SK-N-SH treated with all-trans-retinoic acid at 6 μM for 48 hours (cell line): ENCODE measurements around the gene MKS1.

ENCODE experiments used
- ATAC-seq: fragments of 200-7000 bp; cut with Tn5 transposase; 3 replicates; pipeline ENCODE4 v1.9.1; 2020; ENCODE audit warnings: mild to moderate bottlenecking, moderate library complexity
- ARNTL ChIP-seq: fragments of 450-650 bp; formaldehyde crosslinking; IDR thresholded peaks from 2 replicates; pipeline ENCODE4 v1.5.0; 2020; ENCODE audit warnings: low read depth, mild to moderate bottlenecking, moderate library complexity, borderline replicate concordance
- BACH2 ChIP-seq: fragments of 250-450 bp; sonication (Bioruptor Pico); IDR thresholded peaks from 2 replicates; pipeline ENCODE4 v1.9.0; 2021; ENCODE audit warnings: mild to moderate bottlenecking, borderline replicate concordance
- CREB5 ChIP-seq: fragments of 250-450 bp; sonication (Bioruptor Pico); IDR thresholded peaks from 2 replicates; pipeline ENCODE4 v1.5.1; 2020; ENCODE audit warnings: low read depth, mild to moderate bottlenecking, moderate library complexity
- CSDC2 ChIP-seq: fragments of 250-450 bp; sonication (Bioruptor Pico); IDR thresholded peaks from 2 replicates; pipeline ENCODE4 v1.5.0; 2020; ENCODE audit warnings: mild to moderate bottlenecking, moderate library complexity
- CSRNP3 ChIP-seq: fragments of 250-450 bp; sonication (Bioruptor Pico); IDR thresholded peaks from 2 replicates; pipeline ENCODE4 v1.5.1; 2021; ENCODE audit warnings: mild to moderate bottlenecking, moderate library complexity
- ESRRG ChIP-seq: fragments of 250-450 bp; sonication (Bioruptor Pico); IDR thresholded peaks from 2 replicates; pipeline ENCODE4 v1.6.1; 2021; ENCODE audit warnings: mild to moderate bottlenecking
- GLIS3 ChIP-seq: fragments of 250-450 bp; sonication (Bioruptor Pico); IDR thresholded peaks from 2 replicates; pipeline ENCODE4 v1.5.0; 2020; ENCODE audit warnings: mild to moderate bottlenecking, moderate library complexity
- ISL1 ChIP-seq: fragments of 250-450 bp; sonication (Bioruptor Pico); IDR thresholded peaks from 2 replicates; pipeline ENCODE4 v2.1.2; 2022; ENCODE audit warnings: mild to moderate bottlenecking, moderate library complexity
- OSR1 ChIP-seq: fragments of 250-450 bp; sonication (Bioruptor Pico); IDR thresholded peaks from 2 replicates; pipeline ENCODE4 v1.8.0; 2022; ENCODE audit warnings: moderate library complexity, mild to moderate bottlenecking, inconsistent platforms
- PATZ1 ChIP-seq: fragments of 250-450 bp; sonication (Bioruptor Pico); IDR thresholded peaks from 2 replicates; pipeline ENCODE4 v1.8.0; 2020; ENCODE audit warnings: mild to moderate bottlenecking, moderate library complexity, borderline replicate concordance
- POU6F1 ChIP-seq: fragments of 250-450 bp; sonication (Bioruptor Pico); IDR thresholded peaks from 2 replicates; pipeline ENCODE4 v1.8.0; 2021; ENCODE audit warnings: low read depth, mild to moderate bottlenecking, moderate library complexity, borderline replicate concordance
- PPARA ChIP-seq: fragments of 250-450 bp; sonication (Bioruptor Pico); IDR thresholded peaks from 2 replicates; pipeline ENCODE4 v1.5.0; 2020; ENCODE audit warnings: mild to moderate bottlenecking, borderline replicate concordance
- RARB ChIP-seq: fragments of 250-450 bp; sonication (Bioruptor Pico); IDR thresholded peaks from 2 replicates; pipeline ENCODE4 v1.8.0; 2021; ENCODE audit warnings: mild to moderate bottlenecking, moderate library complexity
- SNAI2 ChIP-seq: fragments of 250-450 bp; sonication (Bioruptor Pico); IDR thresholded peaks from 2 replicates; pipeline ENCODE4 v1.5.0; 2020; ENCODE audit warnings: mild to moderate bottlenecking, moderate library complexity
- TCF4 ChIP-seq: fragments of 250-450 bp; sonication (Bioruptor Pico); IDR thresholded peaks from 2 replicates; pipeline ENCODE4 v1.8.0; 2021; ENCODE audit warnings: mild to moderate bottlenecking, moderate library complexity, borderline replicate concordance
- TOX ChIP-seq: fragments of 250-450 bp; sonication (Bioruptor Pico); IDR thresholded peaks from 2 replicates; pipeline ENCODE4 v1.8.0; 2021; ENCODE audit warnings: mild to moderate bottlenecking, moderate library complexity, borderline replicate concordance
- TSHZ2 ChIP-seq: fragments of 250-450 bp; sonication (Bioruptor Pico); IDR thresholded peaks from 2 replicates; pipeline ENCODE4 v1.5.0; 2020; ENCODE audit warnings: mild to moderate bottlenecking, moderate library complexity
- ZC3H10 ChIP-seq: fragments of 250-450 bp; sonication (Bioruptor Pico); IDR thresholded peaks from 2 replicates; pipeline ENCODE4 v1.5.1; 2021; ENCODE audit warnings: mild to moderate bottlenecking, moderate library complexity
- ZFP3 ChIP-seq: fragments of 250-450 bp; sonication (Bioruptor Pico); IDR thresholded peaks from 2 replicates; pipeline ENCODE4 v1.5.0; 2020; ENCODE audit warnings: mild to moderate bottlenecking, moderate library complexity
- ZFP30 ChIP-seq: fragments of 450-650 bp; formaldehyde crosslinking; IDR thresholded peaks from 2 replicates; pipeline ENCODE4 v1.5.0; 2022; ENCODE audit warnings: mild to moderate bottlenecking, moderate library complexity
- ZNF565 ChIP-seq: fragments of 450-650 bp; formaldehyde crosslinking; conservative IDR thresholded peaks from 2 replicates; pipeline ENCODE4 v1.5.0; 2020; ENCODE audit warnings: low read depth, mild to moderate bottlenecking, moderate library complexity
- ZNF70 ChIP-seq: fragments of 450-650 bp; formaldehyde crosslinking; IDR thresholded peaks from 2 replicates; pipeline ENCODE4 v1.5.0; 2020; ENCODE audit warnings: mild to moderate bottlenecking, moderate library complexity

Gene MKS1

GRCh38 chr17:58196610-58197009 is 22.4 kb downstream of the MKS1 start:
- no peak for ATAC-seq
- TF ChIP-seq GLIS3 (no peak), CREB5 (CRISPR knock-in tag) (no peak), TSHZ2 (CRISPR knock-in tag) (no peak), ISL1 (CRISPR knock-in tag) (no peak), ESRRG (CRISPR knock-in tag) (no peak)

GRCh38 chr17:58195518-58196123 is 23.4 kb downstream of the MKS1 start:
- ATAC-seq, result no peak
- no peak for TF ChIP-seq RARB (CRISPR knock-in tag)
- TF ChIP-seq ZFP30 (CRISPR knock-in tag), result no peak
- no peak for TF ChIP-seq TOX (CRISPR knock-in tag)
- TF ChIP-seq PPARA (CRISPR knock-in tag), result no peak
- no peak for TF ChIP-seq ZNF70 (CRISPR knock-in tag)

GRCh38 chr17:58193641-58194255 is 25.3 kb downstream of the MKS1 start:
- ATAC-seq, result no peak
- TF ChIP-seq CSRNP3 (no peak), ZC3H10 (no peak), PPARA (CRISPR knock-in tag) (no peak), ZNF70 (CRISPR knock-in tag) (no peak), TCF4 (CRISPR knock-in tag) (no peak), GLIS3 (no peak), ISL1 (CRISPR knock-in tag) (no peak), RARB (CRISPR knock-in tag) (no peak)

- no peak for ATAC-seq
- no peak for TF ChIP-seq ZNF70 (CRISPR knock-in tag)
- TF ChIP-seq SNAI2 (CRISPR knock-in tag), result no peak
- no peak for TF ChIP-seq ARNTL (CRISPR knock-in tag)
- TF ChIP-seq CSDC2 (CRISPR knock-in tag), result no peak
- TF ChIP-seq ZFP3, result no peak
- no peak for TF ChIP-seq POU6F1 (CRISPR knock-in tag)
- TF ChIP-seq GLIS3, result no peak
- TF ChIP-seq ZC3H10, result no peak
- no peak for TF ChIP-seq ESRRG (CRISPR knock-in tag)
- no peak for TF ChIP-seq OSR1 (CRISPR knock-in tag)
- TF ChIP-seq PATZ1 (CRISPR knock-in tag), result no peak
- TF ChIP-seq CSRNP3, result no peak
- TF ChIP-seq RARB (CRISPR knock-in tag), result no peak
- no peak for TF ChIP-seq BACH2
- no peak for TF ChIP-seq ZNF565 (CRISPR knock-in tag)
- no peak for TF ChIP-seq TOX (CRISPR knock-in tag)
- no peak for TF ChIP-seq TCF4 (CRISPR knock-in tag)
- TF ChIP-seq ISL1 (CRISPR knock-in tag), result no peak
Observed at GRCh38 chr17:58192612-58193011, 26.4 kb downstream of the MKS1 start, which contains the start of gene EPX. EPX (plus strand) TSS chr17:58192726; CDS start chr17:58192847, 121 bp downstream.
